Hepatocyte (in vitro differentiated cells): ENCODE results near the gene FRMD3.

Source experiments
- EZH2 ChIP-seq: fragments of 200-600 bp; sonication (generic); IDR thresholded peaks from 2 replicates; pipeline ENCODE4 v1.6.1; 2016; ENCODE audit warnings: antibody characterized with exemption, mild to moderate bottlenecking, borderline replicate concordance
- EZH2phosphoT487 ChIP-seq: fragments of 200-600 bp; sonication (generic); IDR thresholded peaks from one replicate; pipeline ENCODE4 v1.6.1; 2018; ENCODE audit warnings: antibody characterized with exemption, mild to moderate bottlenecking, low read depth, moderate library complexity; ENCODE audit not compliant: unreplicated experiment, severe bottlenecking
- TF ChIP-seq, protein P1 (sequence below): fragments of 200-600 bp; sonication (generic); IDR thresholded peaks from 2 replicates; pipeline ENCODE4 v1.5.1; 2016; ENCODE audit warnings: antibody characterized with exemption, mild to moderate bottlenecking; ENCODE audit not compliant: poor library complexity

DNA sequence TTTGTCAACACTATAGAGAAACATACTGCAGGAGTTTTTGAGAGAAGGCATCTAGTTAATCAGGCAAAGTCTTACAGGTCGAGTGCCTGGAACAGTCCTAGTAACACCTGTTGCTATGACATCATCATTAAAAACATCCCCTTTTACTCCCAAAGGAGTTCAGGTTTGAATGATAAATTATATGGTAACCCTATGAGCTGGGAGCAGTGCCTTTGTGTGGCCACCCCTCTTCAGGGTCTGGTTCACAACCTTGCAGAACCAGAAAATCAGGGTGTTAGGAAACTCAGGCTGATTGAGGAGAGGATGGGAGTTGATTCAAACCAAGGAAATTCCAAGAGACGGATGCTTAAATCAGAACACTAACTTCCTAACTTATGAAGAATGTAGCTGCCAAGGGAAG is 296.1 kb downstream of the FRMD3 start:
- TF ChIP-seq, protein P1, sequence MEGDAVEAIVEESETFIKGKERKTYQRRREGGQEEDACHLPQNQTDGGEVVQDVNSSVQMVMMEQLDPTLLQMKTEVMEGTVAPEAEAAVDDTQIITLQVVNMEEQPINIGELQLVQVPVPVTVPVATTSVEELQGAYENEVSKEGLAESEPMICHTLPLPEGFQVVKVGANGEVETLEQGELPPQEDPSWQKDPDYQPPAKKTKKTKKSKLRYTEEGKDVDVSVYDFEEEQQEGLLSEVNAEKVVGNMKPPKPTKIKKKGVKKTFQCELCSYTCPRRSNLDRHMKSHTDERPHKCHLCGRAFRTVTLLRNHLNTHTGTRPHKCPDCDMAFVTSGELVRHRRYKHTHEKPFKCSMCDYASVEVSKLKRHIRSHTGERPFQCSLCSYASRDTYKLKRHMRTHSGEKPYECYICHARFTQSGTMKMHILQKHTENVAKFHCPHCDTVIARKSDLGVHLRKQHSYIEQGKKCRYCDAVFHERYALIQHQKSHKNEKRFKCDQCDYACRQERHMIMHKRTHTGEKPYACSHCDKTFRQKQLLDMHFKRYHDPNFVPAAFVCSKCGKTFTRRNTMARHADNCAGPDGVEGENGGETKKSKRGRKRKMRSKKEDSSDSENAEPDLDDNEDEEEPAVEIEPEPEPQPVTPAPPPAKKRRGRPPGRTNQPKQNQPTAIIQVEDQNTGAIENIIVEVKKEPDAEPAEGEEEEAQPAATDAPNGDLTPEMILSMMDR: no peak
- TF ChIP-seq EZH2phosphoT487 (no peak), EZH2 (no peak)
